ENCODE data around the gene PATJ.

- no peak for TF ChIP-seq EZH2phosphoT487 (conservative IDR thresholded peaks at IDR 0.05; ENCODE audit: low read length)
- no peak for TF ChIP-seq CTCF (IDR thresholded peaks at IDR 0.05; ENCODE audit: insufficient read depth, low read length, poor library complexity, severe bottlenecking)
Measured at GRCh38 chr1:62089570-62089969, 347.3 kb downstream of the PATJ start.

Data from SU-DHL-6 (cell line).